HG03520 (cell line): ENCODE results near the gene ANKRD34C.
"Not testable (repeated sequence)": the region's sequence is repeated elsewhere in the genome, so short reads cannot be mapped to it uniquely, and the experiment has no call there.

ENCODE experiments used
- ATAC-seq: cut with Tn5 transposase; IDR thresholded peaks from one replicate; pipeline ENCODE4 v1.9.1; 2021; ENCODE audit warnings: mild to moderate bottlenecking, moderate library complexity; ENCODE audit not compliant: unreplicated experiment

The ANKRD34C gene

GRCh38 chr15:79310985-79311900 is 28.7 kb downstream of the ANKRD34C start, which contains the start of gene TMED3:
TMED3 (plus strand) TSS chr15:79311112; CDS start chr15:79311250, 138 bp downstream.
- ATAC-seq, result peak; percentile 86

DNA sequence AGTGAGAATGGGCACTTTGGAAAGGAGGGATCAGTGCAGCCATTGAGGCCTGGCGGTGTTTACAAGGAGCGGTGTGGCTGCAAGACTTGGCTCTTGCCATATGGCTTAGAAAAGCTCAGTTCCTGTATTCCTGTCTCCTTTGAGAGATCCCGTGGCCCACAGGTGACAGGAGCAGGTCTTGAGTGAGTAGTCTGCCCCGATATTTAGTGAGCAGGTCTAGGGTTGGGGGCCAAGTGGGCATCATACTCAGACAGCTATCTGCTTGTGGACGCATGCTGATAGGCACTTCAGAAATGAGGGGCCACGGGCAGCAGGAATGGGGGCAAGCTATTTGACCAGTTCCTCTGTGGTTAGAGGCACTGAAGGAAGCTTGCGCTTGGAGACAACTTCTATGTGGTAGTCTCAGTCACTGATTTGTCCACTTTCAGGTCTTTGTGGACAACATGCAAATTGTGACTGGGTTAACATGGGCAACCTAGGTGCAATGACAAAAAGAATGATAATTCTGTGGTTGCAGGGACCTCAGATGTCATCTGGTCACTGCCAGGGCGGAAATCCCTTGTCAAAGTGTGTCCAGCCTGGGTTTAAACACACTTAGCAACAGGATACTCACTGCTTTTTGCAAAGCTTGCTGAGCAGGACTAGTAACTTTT is 29.5 kb downstream of the ANKRD34C start:
- ATAC-seq, result no peak

- ATAC-seq, result no peak
Measured at GRCh38 chr15:79314186-79314585, 31.7 kb downstream of the ANKRD34C start.

DNA sequence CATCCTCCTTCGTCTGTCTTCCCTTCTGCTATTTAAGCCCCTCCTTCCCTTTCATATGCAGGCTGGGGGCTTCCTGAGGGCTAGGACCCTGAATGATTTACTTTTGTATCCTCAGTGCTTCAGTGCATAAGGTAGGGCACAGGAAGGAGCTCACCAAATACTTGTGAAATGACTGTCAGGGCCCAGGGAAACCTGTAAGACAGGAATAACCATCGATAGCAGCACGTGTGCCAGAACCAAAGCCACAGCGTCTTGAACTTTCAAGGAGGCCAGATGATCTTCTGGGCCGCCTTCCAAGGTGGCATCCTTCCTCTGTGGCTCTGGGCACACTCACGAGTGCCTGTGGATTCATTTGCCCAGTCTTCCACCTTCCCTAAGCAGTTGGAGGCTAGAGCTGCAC is 32.3 kb downstream of the ANKRD34C start:
- no peak for ATAC-seq

- no peak for ATAC-seq
Measured at GRCh38 chr15:79315623-79316328, 33.3 kb downstream of the ANKRD34C start.

DNA sequence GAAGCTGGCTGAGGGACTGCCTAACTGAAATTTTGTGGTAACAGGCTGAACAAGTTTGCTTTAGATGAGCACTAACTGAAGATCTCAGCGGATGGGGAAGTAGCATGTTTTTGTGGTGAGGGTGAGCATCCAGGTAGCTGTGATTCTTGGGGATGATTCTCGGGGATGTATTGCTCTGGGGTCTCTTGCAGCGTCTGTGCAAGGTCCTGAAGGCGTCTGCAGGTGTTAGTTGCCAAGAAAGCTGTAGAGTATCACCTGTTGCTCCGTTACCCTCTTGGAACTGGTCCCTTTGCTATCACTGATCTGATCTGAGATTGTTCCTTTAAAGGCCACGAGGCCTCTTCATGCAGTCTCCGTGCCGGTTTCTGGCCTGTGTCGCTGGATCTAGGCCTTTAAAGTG is 34.3 kb downstream of the ANKRD34C start:
- no peak for ATAC-seq

DNA sequence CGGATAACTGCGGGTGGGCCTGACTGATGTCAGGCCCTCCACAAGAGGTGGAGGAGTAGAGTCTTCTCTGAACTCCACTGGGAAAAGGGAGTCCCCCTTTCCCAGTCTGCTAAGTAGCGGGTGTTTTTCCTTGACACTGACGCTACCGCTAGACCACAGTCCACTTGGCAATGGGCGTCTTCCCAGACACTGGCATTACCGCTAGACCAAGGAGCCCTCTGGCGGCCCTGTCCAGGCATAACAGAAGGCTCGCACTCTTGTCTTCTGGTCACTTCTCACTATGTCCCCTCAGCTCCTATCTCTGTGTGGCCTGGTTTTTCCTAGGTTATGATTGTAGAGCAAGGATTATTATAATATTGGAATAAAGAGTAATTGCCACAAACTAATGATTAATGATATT is 37.5 kb downstream of the ANKRD34C start:
- not testable (repeated sequence) for ATAC-seq

DNA sequence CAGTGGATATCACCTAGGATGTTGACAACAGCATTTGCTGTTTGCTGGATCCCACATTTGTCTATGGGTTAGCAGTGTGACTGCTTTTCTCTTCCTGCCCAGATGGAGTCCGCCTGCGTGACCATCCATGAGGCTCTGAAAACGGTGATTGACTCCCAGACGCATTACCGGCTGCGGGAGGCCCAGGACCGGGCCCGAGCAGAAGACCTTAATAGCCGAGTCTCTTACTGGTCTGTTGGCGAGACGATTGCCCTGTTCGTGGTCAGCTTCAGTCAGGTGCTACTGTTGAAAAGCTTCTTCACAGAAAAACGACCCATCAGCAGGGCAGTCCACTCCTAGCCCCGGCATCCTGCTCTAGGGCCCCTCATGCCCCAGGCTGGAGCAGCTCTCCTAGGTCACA is 39.4 kb downstream of the ANKRD34C start:
- ATAC-seq, result no peak

DNA sequence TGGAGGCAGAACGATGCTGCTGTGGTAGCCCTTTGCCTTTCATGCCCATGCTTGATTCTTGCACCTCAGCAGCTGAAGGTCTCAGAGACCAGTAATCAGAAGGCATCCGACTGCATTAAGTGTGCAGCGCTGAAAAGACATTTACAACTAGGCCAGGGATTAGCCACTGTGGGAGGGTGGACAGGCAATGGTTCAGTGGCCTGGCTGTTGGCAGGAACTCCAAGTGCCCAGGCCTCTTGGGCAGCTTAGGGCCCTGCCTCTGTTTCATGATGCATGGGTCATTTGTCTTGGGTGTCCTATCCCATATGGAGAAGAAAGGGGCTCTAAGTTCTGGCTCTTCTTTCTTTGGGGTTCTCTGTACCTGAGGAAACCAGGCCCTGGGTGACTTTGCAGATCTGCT is 39.8 kb downstream of the ANKRD34C start:
- ATAC-seq, result no peak

GRCh38 chr15:79322945-79323344 is 40.4 kb downstream of the ANKRD34C start:
- ATAC-seq, result no peak

GRCh38 chr15:79329171-79329611 is 46.7 kb downstream of the ANKRD34C start:
- ATAC-seq, result no peak
